IMR-90 (cell line): ENCODE results near the gene HMCN1. TPM values are rescaled to one million over a fixed set of nuclear protein-coding genes. Genes with fewer than 3 reads are reported as not detected.

ENCODE experiments used
- ATAC-seq: fragments of 200-7000 bp; cut with Tn5 transposase; 2 replicates; pipeline ENCODE4 v1.9.1; 2020; ENCODE audit warnings: low read depth, mild to moderate bottlenecking, moderate library complexity
- BruUV-seq: library from RNA; stranded (reverse); fragments of 400-500 nt; replicated peaks from 2 replicates; lab custom pipeline; 2021; lab: Mats Ljungman, UMichigan
- CTCF ChIA-PET: fragments of 300-600 bp; formaldehyde crosslinking; extraction: SDS; loops from one replicate; lab custom pipeline; 2021; ENCODE audit warnings: antibody characterized with exemption; lab: Yijun Ruan, JAX
- POLR2A ChIA-PET: fragments of 300-600 bp; sonication (Branson Sonifier 250); formaldehyde crosslinking; loops from one replicate; lab custom pipeline; 2022; ENCODE audit warnings: antibody characterized with exemption; ENCODE audit not compliant: unreplicated experiment; lab: Charles Lee
- DNase-seq: peaks from one replicate; pipeline ENCODE4 v3.0.0; 2013
- H2AFZ ChIP-seq: replicated peaks from 2 replicates; pipeline ENCODE3; 2013; ENCODE audit warnings: low read length, mild to moderate bottlenecking; ENCODE audit not compliant: poor library complexity
- H2AK5ac ChIP-seq: 2 replicates; pipeline ENCODE4 v1.6.1; 2013; ENCODE audit warnings: low read depth, low read length, inconsistent platforms
- H2AK9ac ChIP-seq: replicated peaks from 2 replicates; pipeline ENCODE3; 2013; ENCODE audit warnings: mild to moderate bottlenecking, low read depth, low read length, moderate library complexity; ENCODE audit not compliant: poor library complexity
- H2BK120ac ChIP-seq: 2 replicates; pipeline ENCODE4 v1.6.1; 2013; ENCODE audit warnings: low read depth, low read length, inconsistent platforms
- H2BK15ac ChIP-seq: 3 replicates; pipeline ENCODE4 v1.6.1; 2013; ENCODE audit warnings: low read depth, low read length, inconsistent platforms
- H2BK20ac ChIP-seq: 2 replicates; pipeline ENCODE4 v1.6.1; 2013; ENCODE audit warnings: low read depth, mild to moderate bottlenecking, inconsistent platforms, low read length, moderate library complexity
- H2BK5ac ChIP-seq: 2 replicates; pipeline ENCODE4 v1.6.1; 2013; ENCODE audit warnings: mild to moderate bottlenecking, low read depth, low read length, inconsistent platforms; ENCODE audit not compliant: poor library complexity, severe bottlenecking
- H3K14ac ChIP-seq: replicated peaks from 2 replicates; pipeline ENCODE4 v1.6.1; 2013; ENCODE audit warnings: low read depth, low read length, inconsistent platforms
- H3K18ac ChIP-seq: 2 replicates; pipeline ENCODE4 v1.6.1; 2013; ENCODE audit warnings: low read depth, low read length, control low read depth
- H3K23ac ChIP-seq: 2 replicates; pipeline ENCODE4 v1.6.1; 2013; ENCODE audit warnings: low read depth, low read length, inconsistent platforms
- H3K27ac ChIP-seq: 2 replicates; pipeline ENCODE4 v1.5.1; 2013; ENCODE audit warnings: mild to moderate bottlenecking, control low read depth, low read length; ENCODE audit not compliant: insufficient read depth
- H3K27me3 ChIP-seq: 2 replicates; pipeline ENCODE4 v1.6.1; 2013; ENCODE audit warnings: low read length; ENCODE audit not compliant: control insufficient read depth, insufficient read depth
- H3K36me3 ChIP-seq: 2 replicates; pipeline ENCODE4 v1.6.1; 2013; ENCODE audit warnings: low read length, mixed read lengths; ENCODE audit not compliant: control insufficient read depth, insufficient read depth
- H3K4ac ChIP-seq: 2 replicates; pipeline ENCODE4 v1.6.1; 2013; ENCODE audit warnings: low read depth, low read length, inconsistent platforms
- H3K4me1 ChIP-seq: 2 replicates; pipeline ENCODE4 v1.6.1; 2013; ENCODE audit warnings: low read length, mixed read lengths; ENCODE audit not compliant: control insufficient read depth, insufficient read depth
- H3K4me2 ChIP-seq: 2 replicates; pipeline ENCODE4 v1.6.1; 2013; ENCODE audit warnings: low read depth, mild to moderate bottlenecking, control low read depth, low read length, moderate library complexity
- H3K4me3 ChIP-seq: 2 replicates; pipeline ENCODE4 v1.5.1; 2013; ENCODE audit warnings: low read depth, mild to moderate bottlenecking, control low read depth, low read length, moderate library complexity; ENCODE audit not compliant: insufficient read depth
- H3K56ac ChIP-seq: 2 replicates; pipeline ENCODE4 v1.6.1; 2013; ENCODE audit warnings: low read length, inconsistent platforms; ENCODE audit not compliant: insufficient read depth; ENCODE audit errors: extremely low read depth
- H3K79me1 ChIP-seq, 2 experiments: 2 replicates each; pipeline ENCODE4 v1.6.1; 2013; ENCODE audit warnings: low read length in 2 of 2, inconsistent platforms in 1 of 2, low read depth in 1 of 2
- H3K9ac ChIP-seq: 2 replicates; pipeline ENCODE4 v1.6.1; 2013; ENCODE audit warnings: low read depth, low read length, control low read depth
- H3K9me1 ChIP-seq: 2 replicates; pipeline ENCODE4 v1.6.1; 2013; ENCODE audit warnings: low read length, inconsistent platforms; ENCODE audit not compliant: insufficient read depth
- H3K9me3 ChIP-seq: 2 replicates; pipeline ENCODE4 v1.6.1; 2013; ENCODE audit warnings: low read length; ENCODE audit not compliant: control insufficient read depth, insufficient read depth
- H4K20me1 ChIP-seq: 2 replicates; pipeline ENCODE4 v1.6.1; 2013; ENCODE audit warnings: low read length, inconsistent platforms; ENCODE audit not compliant: insufficient read depth
- H4K5ac ChIP-seq: 2 replicates; pipeline ENCODE4 v1.6.1; 2013; ENCODE audit warnings: mild to moderate bottlenecking, low read depth, low read length, control low read depth
- H4K8ac ChIP-seq, 2 experiments: 2 replicates each; pipeline ENCODE4 v1.6.1; 2013; ENCODE audit warnings: low read depth in 2 of 2, low read length in 2 of 2, control low read depth in 1 of 2, inconsistent platforms in 1 of 2
- H4K91ac ChIP-seq: 2 replicates; pipeline ENCODE4 v1.6.1; 2013; ENCODE audit warnings: low read depth, low read length, inconsistent platforms; ENCODE audit not compliant: insufficient read depth
- BHLHE40 ChIP-seq: fragments of 150-350 bp; IDR thresholded peaks from 2 replicates; pipeline ENCODE4 v1.6.1; 2016; ENCODE audit warnings: mild to moderate bottlenecking, low read depth, low read length
- CEBPB ChIP-seq: IDR thresholded peaks from 2 replicates; pipeline ENCODE4 v1.6.1; 2012; ENCODE audit warnings: low read depth, low read length, improper control_type of control experiment
- CHD1 ChIP-seq: IDR thresholded peaks from 2 replicates; pipeline ENCODE4 v1.6.1; 2012; ENCODE audit warnings: low read depth, low read length, improper control_type of control experiment
- CTCF ChIP-seq: conservative IDR thresholded peaks from 2 replicates; pipeline ENCODE4 v1.5.1; 2012; ENCODE audit warnings: mild to moderate bottlenecking, low read depth, low read length, improper control_type of control experiment
- ELK1 ChIP-seq: fragments of 150-350 bp; IDR thresholded peaks from 2 replicates; pipeline ENCODE4 v1.6.1; 2016; ENCODE audit warnings: low read depth, mild to moderate bottlenecking, low read length, moderate library complexity, borderline replicate concordance
- FOS ChIP-seq: fragments of 150-350 bp; IDR thresholded peaks from 2 replicates; pipeline ENCODE4 v1.6.1; 2016; ENCODE audit warnings: low read depth, low read length
- MAFK ChIP-seq: IDR thresholded peaks from 2 replicates; pipeline ENCODE4 v1.6.1; 2012; ENCODE audit warnings: low read depth, low read length, improper control_type of control experiment
- MAZ ChIP-seq: IDR thresholded peaks from 2 replicates; pipeline ENCODE4 v1.6.1; 2012; ENCODE audit warnings: low read depth, mild to moderate bottlenecking, low read length, improper control_type of control experiment, moderate library complexity, borderline replicate concordance
- MXI1 ChIP-seq: IDR thresholded peaks from 2 replicates; pipeline ENCODE4 v1.6.1; 2012; ENCODE audit warnings: low read depth, mild to moderate bottlenecking, low read length, moderate library complexity, borderline replicate concordance
- NFE2L2 ChIP-seq: fragments of 150-350 bp; IDR thresholded peaks from 2 replicates; pipeline ENCODE4 v1.6.1; 2016; ENCODE audit warnings: low read depth, mild to moderate bottlenecking, low read length
- POLR2A ChIP-seq: IDR thresholded peaks from 2 replicates; pipeline ENCODE4 v1.6.1; 2012; ENCODE audit warnings: mild to moderate bottlenecking, low read depth, low read length
- RAD21 ChIP-seq: IDR thresholded peaks from 2 replicates; pipeline ENCODE4 v1.6.1; 2012; ENCODE audit warnings: low read length, improper control_type of control experiment
- RCOR1 ChIP-seq: IDR thresholded peaks from 2 replicates; pipeline ENCODE4 v1.6.1; 2012; ENCODE audit warnings: mild to moderate bottlenecking, low read length, improper control_type of control experiment; ENCODE audit not compliant: insufficient replicate concordance
- RFX5 ChIP-seq: IDR thresholded peaks from 2 replicates; pipeline ENCODE4 v1.8.0; 2012; ENCODE audit warnings: low read depth, mild to moderate bottlenecking, low read length, moderate library complexity
- SMC3 ChIP-seq: fragments of 150-350 bp; IDR thresholded peaks from 2 replicates; pipeline ENCODE4 v1.6.1; 2016; ENCODE audit warnings: low read depth, mild to moderate bottlenecking, antibody characterized with exemption, low read length, moderate library complexity
- USF2 ChIP-seq: fragments of 150-350 bp; IDR thresholded peaks from 2 replicates; pipeline ENCODE4 v1.6.1; 2017; ENCODE audit warnings: mild to moderate bottlenecking, antibody characterized with exemption, low read length, low read depth
- WGBS, 2 experiments: methylation state at CpG; one replicate each; pipeline versions ENCODE4 v1.1.5 to v1.1.7; 2013; ENCODE audit warnings: missing lambda C conversion rate in 2 of 2; ENCODE audit not compliant: insufficient read length in 1 of 2; ENCODE audit errors: extremely low coverage in 2 of 2; 5-methylcytosine and 5-hydroxymethylcytosine counted together
- dilution Hi-C: fragments of 300-500 bp; cut with HindIII; formaldehyde crosslinking; loops from one replicate; pipeline ENCODE4 v1.14.3; 2018; ENCODE audit warnings: low sequenced_read_pairs; ENCODE audit not compliant: unreplicated experiment
- in situ Hi-C: fragments of 300-500 bp; cut with MboI; formaldehyde crosslinking; loops from 3 replicates; pipeline ENCODE4 v1.14.3; 2019; ENCODE audit warnings: low sequenced_read_pairs, inconsistent platforms, mixed read lengths
- intact Hi-C: fragments of 100-400 bp; cut with micrococcal nuclease; formaldehyde crosslinking; loops from 2 replicates; pipeline ENCODE4 v1.10.0; 2022
- polyA plus RNA-seq, 3 experiments: library from polyadenylated mRNA; depleted of rRNA; stranded (reverse); fragments of >200 nt; gene quantifications; 2 replicates each; pipeline ENCODE4 v1.2.3, GENCODE V29; 2012; ENCODE audit warnings: low replicate concordance in 1 of 3
- total RNA-seq: library from RNA; depleted of rRNA; stranded (reverse); fragments of >200 nt; gene quantifications from 2 replicates; pipeline ENCODE4 v1.2.3, GENCODE V29; 2012

Gene HMCN1
- total and polyA plus RNA-seq, 2 of the 4 experiments (the other 2 are of a cell fraction) = 6.1 to 11.7 TPM

GRCh38 chr1:185920602-185921001 lies 186.4 kb downstream of the HMCN1 start:
- Histone ChIP-seq H2BK120ac (no peak overlapping the region), H4K8ac (no peak overlapping the region), H4K91ac (no peak overlapping the region), H3K9me1 (no peaks in the 10 kb centered on the region), H3K23ac (no peak overlapping the region), H3K56ac (no peak overlapping the region), H4K5ac (no peak overlapping the region), H3K36me3 (no peaks in the 10 kb centered on the region), H2BK5ac (no peak overlapping the region), H3K4me1 (no peaks in the 10 kb centered on the region), H3K27ac (no peak overlapping the region), H2AK9ac (no peak overlapping the region), H3K14ac (no peak overlapping the region), H2BK20ac (no peak overlapping the region), H4K20me1 (no peaks in the 10 kb centered on the region), H3K4me3 (no peak overlapping the region), H3K27me3 (no peaks in the 10 kb centered on the region), H2BK15ac (no peak overlapping the region), H3K9ac (no peak overlapping the region), H3K4ac (no peak overlapping the region), H2AFZ (no peak overlapping the region), H3K9me3 (no peaks in the 10 kb centered on the region), H2AK5ac (no peak overlapping the region), H3K4me2 (no peak overlapping the region), H3K18ac (no peak overlapping the region), H3K79me1 (no peaks in the 10 kb centered on the region)
- ATAC-seq = no peak
- ChIA-PET CTCF (no interaction called here), POLR2A (no interaction called here)
- no TSS peak for BruUV-seq
- dilution Hi-C loops (no loop called here), in situ Hi-C loops (no loop called here), intact Hi-C loops (no loop called here)
- DNase-seq = no peak
- no peak for TF ChIP-seq SMC3
- no peak for TF ChIP-seq RCOR1
- TF ChIP-seq MAFK = no peak
- no peak for TF ChIP-seq ELK1
- TF ChIP-seq CTCF = no peak
- no peak for TF ChIP-seq POLR2A
- TF ChIP-seq MXI1 = no peak
- TF ChIP-seq FOS = no peak
- no peak for TF ChIP-seq USF2
- TF ChIP-seq CEBPB = no peak
- no peak for TF ChIP-seq NFE2L2
- no peak for TF ChIP-seq BHLHE40
- TF ChIP-seq RFX5 = no peak
- TF ChIP-seq CHD1 = no peak
- no peak for TF ChIP-seq MAZ
- no peak for TF ChIP-seq RAD21
- WGBS, 2 experiments = no CpG with 5 or more reads among the region's 3 CpGs
